HTERT RPE-1 (cell line): ENCODE data around the gene ADI1.
"Not testable (repeated sequence)": the region's sequence is repeated elsewhere in the genome, so short reads cannot be mapped to it uniquely, and the experiment has no call there.

Source experiments
- in situ Hi-C: fragments of 300-500 bp; cut with MboI; formaldehyde crosslinking; loops from 4 replicates; pipeline ENCODE4 v1.14.3; 2020; ENCODE audit warnings: low sequenced_read_pairs

ADI1 gene

GRCh38 chr2:3529316-3530025, 10.1 kb upstream of the ADI1 start:
- in situ Hi-C loops, result no loop called here

GRCh38 chr2:3527886-3528785, 8.8 kb upstream of the ADI1 start:
- in situ Hi-C loops, result no loop called here

- in situ Hi-C loops, result no loop called here
Measured at GRCh38 chr2:3526871-3527270, 7.5 kb upstream of the ADI1 start.

GRCh38 chr2:3523551-3524041, 4.3 kb upstream of the ADI1 start:
- in situ Hi-C loops, result no loop called here

- in situ Hi-C loops, result no loop called here
Measured at GRCh38 chr2:3522961-3523421, 3.7 kb upstream of the ADI1 start.

GRCh38 chr2:3520591-3520990, 1.3 kb upstream of the ADI1 start:
- in situ Hi-C loops, result no loop called here

GRCh38 chr2:3518496-3519254, 656 bp downstream of the ADI1 start:
- in situ Hi-C loops, result no loop called here

GRCh38 chr2:3517948-3518495, 1.3 kb downstream of the ADI1 start:
- in situ Hi-C loops, result no loop called here

- in situ Hi-C loops, result no loop called here
Measured at GRCh38 chr2:3516831-3517230, 2.5 kb downstream of the ADI1 start.

- in situ Hi-C loops, result not testable (repeated sequence)
Measured at GRCh38 chr2:3515438-3515837, 3.9 kb downstream of the ADI1 start.

- in situ Hi-C loops, result no loop called here
Measured at GRCh38 chr2:3513026-3513810, 6.1 kb downstream of the ADI1 start.

GRCh38 chr2:3512086-3512485, 7.2 kb downstream of the ADI1 start:
- in situ Hi-C loops, result no loop called here

- in situ Hi-C loops, result no loop called here
Measured at GRCh38 chr2:3505771-3506170, 13.6 kb downstream of the ADI1 start.

GRCh38 chr2:3504741-3505140, 14.6 kb downstream of the ADI1 start:
- in situ Hi-C loops, result no loop called here

- in situ Hi-C loops, result no loop called here
Measured at GRCh38 chr2:3503483-3503882, 15.8 kb downstream of the ADI1 start.

- in situ Hi-C loops, result no loop called here
Measured at GRCh38 chr2:3503046-3503445, 16.3 kb downstream of the ADI1 start.

GRCh38 chr2:3500326-3500899, 18.9 kb downstream of the ADI1 start:
- in situ Hi-C loops, result no loop called here

- in situ Hi-C loops, result no loop called here
Measured at GRCh38 chr2:3498783-3499394, 20.4 kb downstream of the ADI1 start.

- in situ Hi-C loops, result not testable (repeated sequence)
Measured at GRCh38 chr2:3496708-3497080, 22.6 kb downstream of the ADI1 start.
